Measurements from ENCODE around the gene SLC27A5. TPM values are rescaled to one million over a fixed set of nuclear protein-coding genes. Genes with fewer than 3 reads are reported as not detected.

SLC27A5 gene
- total and polyA plus RNA-seq, 7 donors: 2.3 to 22.9 (median 7.8) TPM

Small RNAs within 50 kb of the gene (small RNA-seq; reads per million reads assigned to genes)
- gene MIR6807 (0 reads per million in 3 donors), gene RN7SL525P (0 reads per million in 3 donors), gene RN7SL693P (0 reads per million in 3 donors), gene RNU6-1337P (0 reads per million in 3 donors)

Other genes starting within 250 kb of the SLC27A5 start
- 1 to 10 TPM; 4.9 to 8.6 (median 6.5) TPM for gene ZNF8, start 233.0 kb downstream of the SLC27A5 start, total RNA-seq
- gene ZNF8, start 233.0 kb downstream of the SLC27A5 start, polyA plus RNA-seq: 1 to 10 TPM in 1 of 3 donors, under 1 TPM in 2; 0.60 to 2.0 (median 0.92) TPM
- gene ERVK3-1, start 206.6 kb downstream of the SLC27A5 start, total RNA-seq: 10 to 100 TPM; 41.7 to 49.4 (median 44.0) TPM
- gene ERVK3-1, start 206.6 kb downstream of the SLC27A5 start, polyA plus RNA-seq: 10 to 100 TPM; 23.6 to 35.0 (median 27.6) TPM
- gene ZSCAN22, start 185.0 kb downstream of the SLC27A5 start, total RNA-seq: 1 to 10 TPM; 1.4 to 3.6 (median 2.2) TPM
- 1 to 10 TPM in 1 of 3 donors, under 1 TPM in 2; 0.60 to 1.3 (median 0.69) TPM for gene ZSCAN22, start 185.0 kb downstream of the SLC27A5 start, polyA plus RNA-seq
- 10 to 100 TPM in 2 of 4 donors, 1 to 10 TPM in 2; 1.9 to 17.4 (median 12.1) TPM for gene A1BG, start 158.5 kb downstream of the SLC27A5 start, total RNA-seq
- 10 to 100 TPM in 2 of 3 donors, 1 to 10 TPM in 1; 7.2 to 23.4 (median 16.0) TPM for gene A1BG, start 158.5 kb downstream of the SLC27A5 start, polyA plus RNA-seq
- under 1 TPM; 0.28 to 0.54 (median 0.43) TPM for gene ZNF497, start 149.2 kb downstream of the SLC27A5 start, total RNA-seq
- gene ZNF497, start 149.2 kb downstream of the SLC27A5 start, polyA plus RNA-seq: under 1 TPM in 2 of 3 donors, not detected in 1; 0.46 to 0.79 TPM
- 1 to 10 TPM in 3 of 4 donors, under 1 TPM in 1; 0.66 to 2.2 (median 1.5) TPM for gene ZNF837, start 131.0 kb downstream of the SLC27A5 start, total RNA-seq
- gene ZNF837, start 131.0 kb downstream of the SLC27A5 start, polyA plus RNA-seq: 1 to 10 TPM; 1.2 to 2.5 (median 1.8) TPM
- 1,000 to 10,000 TPM; 1,322 to 2,581 (median 2,411) TPM for gene RPS5, start 124.7 kb downstream of the SLC27A5 start, total RNA-seq
- 1,000 to 10,000 TPM; 1,097 to 1,974 (median 1,406) TPM for gene RPS5, start 124.7 kb downstream of the SLC27A5 start, polyA plus RNA-seq
- gene RNF225, start 116.3 kb downstream of the SLC27A5 start, total RNA-seq: not detected
- gene RNF225, start 116.3 kb downstream of the SLC27A5 start, polyA plus RNA-seq: under 1 TPM in 1 of 3 donors, not detected in 2; 0.07 TPM
- gene ZNF584, start 103.3 kb downstream of the SLC27A5 start, total RNA-seq: 10 to 100 TPM in 2 of 4 donors, 1 to 10 TPM in 2; 8.2 to 21.4 (median 12.0) TPM
- 1 to 10 TPM; 3.0 to 7.3 (median 4.8) TPM for gene ZNF584, start 103.3 kb downstream of the SLC27A5 start, polyA plus RNA-seq
- gene ZNF132, start 71.8 kb downstream of the SLC27A5 start, total RNA-seq: 10 to 100 TPM in 1 of 4 donors, 1 to 10 TPM in 3; 5.3 to 12.2 (median 6.4) TPM
- gene ZNF132, start 71.8 kb downstream of the SLC27A5 start, polyA plus RNA-seq: 1 to 10 TPM in 1 of 3 donors, under 1 TPM in 1, not detected in 1; 0.60 to 1.7 TPM
- gene ZNF324B, start 60.4 kb downstream of the SLC27A5 start, total RNA-seq: 1 to 10 TPM; 5.4 to 9.7 (median 6.1) TPM
- gene ZNF324B, start 60.4 kb downstream of the SLC27A5 start, polyA plus RNA-seq: 1 to 10 TPM in 2 of 3 donors, under 1 TPM in 1; 0.60 to 5.3 (median 2.1) TPM
- gene ZNF324, start 44.9 kb downstream of the SLC27A5 start, total RNA-seq: 10 to 100 TPM; 10.5 to 16.4 (median 14.0) TPM
- gene ZNF324, start 44.9 kb downstream of the SLC27A5 start, polyA plus RNA-seq: 1 to 10 TPM; 3.6 to 8.8 (median 4.6) TPM
- 10 to 100 TPM; 10.7 to 20.8 (median 16.5) TPM for gene ZNF446, start 35.6 kb downstream of the SLC27A5 start, total RNA-seq
- 10 to 100 TPM in 1 of 3 donors, 1 to 10 TPM in 2; 4.4 to 11.4 (median 5.4) TPM for gene ZNF446, start 35.6 kb downstream of the SLC27A5 start, polyA plus RNA-seq
- 10 to 100 TPM in 1 of 4 donors, 1 to 10 TPM in 3; 7.6 to 13.8 (median 8.4) TPM for gene ZBTB45, start 7.8 kb upstream of the SLC27A5 start, total RNA-seq
- gene ZBTB45, start 7.8 kb upstream of the SLC27A5 start, polyA plus RNA-seq: 10 to 100 TPM in 1 of 3 donors, 1 to 10 TPM in 2; 4.9 to 10.2 (median 6.0) TPM
- gene TRIM28, start 32.1 kb upstream of the SLC27A5 start, total RNA-seq: 100 to 1,000 TPM; 157 to 236 (median 207) TPM
- 100 to 1,000 TPM in 2 of 3 donors, 10 to 100 TPM in 1; 84.8 to 223 (median 150) TPM for gene TRIM28, start 32.1 kb upstream of the SLC27A5 start, polyA plus RNA-seq
- gene CHMP2A, start 43.1 kb upstream of the SLC27A5 start, total RNA-seq: 100 to 1,000 TPM; 101 to 144 (median 136) TPM
- 100 to 1,000 TPM; 196 to 372 (median 300) TPM for gene CHMP2A, start 43.1 kb upstream of the SLC27A5 start, polyA plus RNA-seq
- 10 to 100 TPM; 22.4 to 37.5 (median 30.3) TPM for gene UBE2M, start 46.6 kb upstream of the SLC27A5 start, total RNA-seq
- gene UBE2M, start 46.6 kb upstream of the SLC27A5 start, polyA plus RNA-seq: 10 to 100 TPM; 48.0 to 58.5 (median 57.8) TPM
- 10 to 100 TPM; 13.6 to 31.5 (median 20.1) TPM for gene MZF1, start 61.3 kb upstream of the SLC27A5 start, total RNA-seq
- gene MZF1, start 61.3 kb upstream of the SLC27A5 start, polyA plus RNA-seq: 10 to 100 TPM in 1 of 3 donors, 1 to 10 TPM in 2; 5.8 to 28.7 (median 9.0) TPM

Measured in sigmoid colon (tissue), 7 donors.